Psoas muscle (tissue), 8 donors: ENCODE data around the gene HK1. TPM values are rescaled to one million over a fixed set of nuclear protein-coding genes. Genes with fewer than 3 reads are reported as not detected.

ENCODE experiments used
- ATAC-seq, 4 donors: fragments of 200-7000 bp; cut with Tn5 transposase; one replicate each; pipeline ENCODE4 v1.9.1; 2020; ENCODE audit warnings: moderate library complexity in 3 of 4, mild to moderate bottlenecking in 2 of 4
- DNase-seq, 2 donors: peaks; one replicate each; pipeline ENCODE4 v3.0.0-alpha.2; 2020
- H3K27ac ChIP-seq: fragments of 200-600 bp; one replicate; pipeline ENCODE4 v1.8.0; 2022
- H3K27me3 ChIP-seq, 3 donors: fragments of 200-600 bp in 1 of 3; one replicate each; pipeline versions ENCODE4 v1.6.1 to v1.8.0; 2013 to 2022; ENCODE audit warnings: low read length in 2 of 3, mild to moderate bottlenecking in 2 of 3, moderate library complexity in 1 of 3; ENCODE audit not compliant: insufficient read depth in 3 of 3
- H3K36me3 ChIP-seq, 2 donors: fragments of 200-600 bp in 1 of 2; one replicate each; pipeline versions ENCODE4 v1.6.1 to v1.8.0; 2013 to 2022; ENCODE audit warnings: low read depth in 1 of 2, mild to moderate bottlenecking in 1 of 2, moderate library complexity in 1 of 2; ENCODE audit not compliant: insufficient read depth in 1 of 2
- H3K4me1 ChIP-seq: fragments of 200-600 bp; one replicate; pipeline ENCODE4 v1.8.0; 2022
- H3K4me3 ChIP-seq: fragments of 200-600 bp; one replicate; pipeline ENCODE4 v1.8.0; 2022; ENCODE audit warnings: mild to moderate bottlenecking
- H3K9me3 ChIP-seq: fragments of 200-600 bp; one replicate; pipeline ENCODE4 v1.8.0; 2022
- WGBS, 3 donors: extraction: QIAGEN DNeasy Blood & Tissue Kit; methylation state at CpG; one replicate each; pipeline versions ENCODE4 v1.1.6 to v1.1.7; 2013; 5-methylcytosine and 5-hydroxymethylcytosine counted together
- intact Hi-C, 2 donors: fragments of 100-400 bp; cut with DNase I; formaldehyde crosslinking; loops; one replicate each; pipeline versions ENCODE4 v1.11.0 to v1.14.2; 2022
- polyA plus RNA-seq, 3 donors: library from polyadenylated mRNA; stranded (reverse); fragments of 200-250 nt; gene quantifications; one replicate each; pipeline ENCODE4 v1.2.3, GENCODE V29; 2013
- total RNA-seq, 4 donors: library from RNA; stranded (reverse); fragmentation: NEBNext Ultra II Directional in 2 of 4; extraction: Animal tissue kit (Norgen Biotek cat#: 25700) in 2 of 4; gene quantifications; one replicate each; pipeline versions ENCODE4 v1.2.1 to v1.2.4, GENCODE V29; 2021 to 2023
- TF ChIP-seq, protein P1 (sequence below): fragments of 200-600 bp; IDR thresholded peaks from one replicate; pipeline ENCODE4 v1.8.0; 2022; ENCODE audit warnings: antibody characterized with exemption
- donor health status: healthy with polysubstance abuse.
- donor health status: DM: no; HTN: no; CAD: no; lungs with moderate emphysema.
- donor health status: Bipolar disorder and iron deficiency.
- donor health status: healthy.
- donor health status: DM: yes; HTN: yes; CAD: no.
- donor health status: DM: no; HTN: no; CAD: no.
- donor health status: DM: no; HTN: no; CAD: no.
- donor health status: DM: yes; HTN: yes; CAD: no.

Gene HK1
- total and polyA plus RNA-seq, 7 donors, result 134 to 336 (median 254) TPM

DNA sequence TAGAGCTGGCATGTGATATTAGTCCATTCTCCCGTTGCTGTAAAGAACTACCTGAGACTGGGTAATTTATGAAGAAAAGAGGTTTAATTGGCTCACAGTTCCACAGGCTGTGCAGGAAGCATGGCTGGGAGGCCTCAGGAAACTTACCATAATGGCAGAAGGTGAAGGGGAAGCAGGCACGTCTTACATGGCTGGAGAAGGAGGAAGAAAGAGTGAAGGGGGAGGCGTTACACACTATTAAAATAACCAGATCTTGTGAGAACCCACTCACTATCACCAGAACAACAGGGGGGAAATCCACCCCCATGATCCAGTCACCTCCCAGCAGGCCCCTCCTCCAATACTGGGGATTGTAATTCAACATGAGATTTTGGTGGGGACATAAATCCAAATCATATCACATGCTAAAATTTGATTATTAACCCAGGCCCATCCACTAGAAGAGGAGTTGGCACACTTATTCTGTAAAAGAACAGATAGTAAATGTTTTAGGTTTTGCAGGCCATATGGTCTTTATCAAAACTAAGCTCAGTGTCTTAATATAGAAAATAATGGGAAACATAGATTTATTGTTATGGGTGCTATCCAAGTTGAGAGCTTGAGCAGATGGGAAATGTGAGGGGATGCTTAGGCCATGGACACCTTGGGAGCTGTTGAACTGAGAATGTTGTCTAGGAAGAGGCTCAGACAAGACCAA is 18.6 kb upstream of the HK1 start:
- DNase-seq (no peak), ATAC-seq (no peak)
- Histone ChIP-seq H3K9me3 (no peaks in the 10 kb centered on the region), H3K36me3 (no peaks in the 10 kb centered on the region), H3K27me3 (no peaks in the 10 kb centered on the region), H3K27ac (no peak overlapping the region), H3K4me3 (no peak overlapping the region), H3K4me1 (no peaks in the 10 kb centered on the region)
- intact Hi-C loops, result no loop called here
- WGBS, 3 donors, result 69 to 88% (median 85%) methylated on average over 3 of the region's 3 CpGs
- TF ChIP-seq, protein P1, sequence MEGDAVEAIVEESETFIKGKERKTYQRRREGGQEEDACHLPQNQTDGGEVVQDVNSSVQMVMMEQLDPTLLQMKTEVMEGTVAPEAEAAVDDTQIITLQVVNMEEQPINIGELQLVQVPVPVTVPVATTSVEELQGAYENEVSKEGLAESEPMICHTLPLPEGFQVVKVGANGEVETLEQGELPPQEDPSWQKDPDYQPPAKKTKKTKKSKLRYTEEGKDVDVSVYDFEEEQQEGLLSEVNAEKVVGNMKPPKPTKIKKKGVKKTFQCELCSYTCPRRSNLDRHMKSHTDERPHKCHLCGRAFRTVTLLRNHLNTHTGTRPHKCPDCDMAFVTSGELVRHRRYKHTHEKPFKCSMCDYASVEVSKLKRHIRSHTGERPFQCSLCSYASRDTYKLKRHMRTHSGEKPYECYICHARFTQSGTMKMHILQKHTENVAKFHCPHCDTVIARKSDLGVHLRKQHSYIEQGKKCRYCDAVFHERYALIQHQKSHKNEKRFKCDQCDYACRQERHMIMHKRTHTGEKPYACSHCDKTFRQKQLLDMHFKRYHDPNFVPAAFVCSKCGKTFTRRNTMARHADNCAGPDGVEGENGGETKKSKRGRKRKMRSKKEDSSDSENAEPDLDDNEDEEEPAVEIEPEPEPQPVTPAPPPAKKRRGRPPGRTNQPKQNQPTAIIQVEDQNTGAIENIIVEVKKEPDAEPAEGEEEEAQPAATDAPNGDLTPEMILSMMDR, result no peak

DNA sequence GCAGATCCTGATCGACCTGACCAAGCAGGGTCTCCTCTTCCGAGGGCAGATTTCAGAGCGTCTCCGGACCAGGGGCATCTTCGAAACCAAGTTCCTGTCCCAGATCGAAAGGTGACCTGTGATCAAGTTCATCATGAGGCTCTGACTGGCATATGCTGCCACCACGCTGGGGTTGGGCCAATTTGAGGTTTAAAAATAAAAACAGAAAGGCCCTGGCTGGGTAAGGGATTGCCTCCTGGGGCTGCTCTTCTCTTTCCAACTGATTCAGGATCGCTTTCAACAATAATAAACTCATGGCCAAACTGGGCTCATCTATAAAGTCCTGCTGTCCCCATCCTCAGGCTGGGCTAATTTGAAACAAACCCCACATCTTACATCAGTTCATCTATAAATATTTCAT is 17.1 kb upstream of the HK1 start:
- TF ChIP-seq, protein P1, result no peak
- DNase-seq, result no peak
- ATAC-seq, result peak in 1 of 4 donors; percentile 48
- Histone ChIP-seq H3K27me3 (no peaks in the 10 kb centered on the region), H3K36me3 (no peaks in the 10 kb centered on the region), H3K4me1 (no peaks in the 10 kb centered on the region), H3K4me3 (no peak overlapping the region), H3K9me3 (no peaks in the 10 kb centered on the region), H3K27ac (no peak overlapping the region)
- intact Hi-C loops, result no loop called here
- WGBS, 3 donors, result 61 to 86% (median 70%) methylated on average over 8 of the region's 8 CpGs

DNA sequence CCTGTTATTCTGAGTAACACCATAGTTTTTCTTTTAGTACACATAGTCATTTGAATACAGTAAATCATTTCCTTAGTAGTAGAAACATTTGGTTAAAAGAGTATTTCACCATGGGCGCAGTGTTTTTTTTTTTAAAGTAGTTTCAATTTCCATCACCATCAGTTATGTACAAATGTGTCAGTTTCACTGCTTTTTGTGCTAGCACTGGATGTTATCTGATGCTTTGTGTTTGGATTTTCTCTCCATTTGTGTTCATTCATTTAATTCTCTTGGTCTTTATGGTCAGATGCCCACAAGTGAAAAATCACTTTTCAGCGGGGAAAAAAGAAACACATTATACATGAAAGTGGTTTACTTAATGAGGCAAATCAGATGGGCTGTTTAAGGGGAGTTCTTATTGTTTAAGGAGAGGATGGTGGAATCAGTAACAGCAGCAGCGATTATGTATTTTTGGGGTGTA is 16.0 kb upstream of the HK1 start:
- TF ChIP-seq, protein P1, result no peak
- Histone ChIP-seq H3K4me1 (no peaks in the 10 kb centered on the region), H3K27ac (no peak overlapping the region), H3K4me3 (no peak overlapping the region), H3K9me3 (no peaks in the 10 kb centered on the region), H3K27me3 (no peaks in the 10 kb centered on the region), H3K36me3 (no peaks in the 10 kb centered on the region)
- ATAC-seq (no peak), DNase-seq (no peak)
- intact Hi-C loops, result no loop called here
- WGBS, 3 donors, result 77 to 85% (median 83%) methylated on average over 3 of the region's 3 CpGs

DNA sequence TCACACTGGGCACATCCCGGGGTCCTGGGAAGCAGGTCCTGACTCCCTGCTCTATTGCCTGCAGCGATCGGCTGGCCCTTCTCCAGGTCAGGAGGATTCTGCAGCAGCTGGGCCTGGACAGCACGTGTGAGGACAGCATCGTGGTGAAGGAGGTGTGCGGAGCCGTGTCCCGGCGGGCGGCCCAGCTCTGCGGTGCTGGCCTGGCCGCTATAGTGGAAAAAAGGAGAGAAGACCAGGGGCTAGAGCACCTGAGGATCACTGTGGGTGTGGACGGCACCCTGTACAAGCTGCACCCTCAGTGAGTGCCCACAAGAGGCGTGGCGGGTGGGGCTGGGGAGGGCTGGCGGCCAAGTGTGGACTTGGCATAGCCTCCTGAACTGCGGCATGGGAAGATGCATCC is 12.8 kb upstream of the HK1 start:
- 81 to 86% (median 82%) methylated on average over 17 of the region's 17 CpGs for WGBS, 3 donors
- H3K9me3 ChIP-seq, result no peaks in the 10 kb centered on the region
- intact Hi-C loops, result no loop called here
- TF ChIP-seq, protein P1, result no peak
- DNase-seq, result no peak
- ATAC-seq, result no peak
- no peak overlapping the region for H3K4me3 ChIP-seq
- no peak overlapping the region for H3K27ac ChIP-seq
- H3K27me3 ChIP-seq, result no peaks in the 10 kb centered on the region
- H3K36me3 ChIP-seq, result no peaks in the 10 kb centered on the region
- H3K4me1 ChIP-seq, result no peaks in the 10 kb centered on the region
